GM12801 (cell line): ENCODE results near the gene NMD3.

Source experiments
- TF ChIP-seq, protein P1 (sequence below): IDR thresholded peaks from one replicate; pipeline ENCODE4 v1.5.1; 2011; ENCODE audit warnings: control low read depth; ENCODE audit not compliant: insufficient read length; ENCODE audit errors: extremely low read depth

NMD3 gene

DNA sequence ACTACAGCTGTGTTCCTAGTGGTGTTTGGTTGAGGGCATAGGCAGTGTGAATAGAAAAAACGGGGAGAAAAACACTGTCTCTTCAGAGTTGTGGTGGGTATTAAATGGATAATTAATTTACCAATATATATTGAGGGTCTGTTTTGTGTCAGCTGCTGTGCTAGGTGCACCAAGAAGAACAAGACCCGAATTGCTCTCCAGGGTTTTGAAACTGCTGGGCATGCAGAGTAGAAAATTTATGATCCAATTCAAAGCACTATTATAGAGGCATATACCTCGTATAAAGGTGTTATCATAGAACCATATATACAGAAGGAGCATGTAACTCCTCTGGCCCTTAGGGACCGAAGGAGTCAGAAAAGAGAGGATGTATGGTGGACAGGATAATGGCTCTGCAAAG is 1.6 kb upstream of the NMD3 start:
- TF ChIP-seq, protein P1, sequence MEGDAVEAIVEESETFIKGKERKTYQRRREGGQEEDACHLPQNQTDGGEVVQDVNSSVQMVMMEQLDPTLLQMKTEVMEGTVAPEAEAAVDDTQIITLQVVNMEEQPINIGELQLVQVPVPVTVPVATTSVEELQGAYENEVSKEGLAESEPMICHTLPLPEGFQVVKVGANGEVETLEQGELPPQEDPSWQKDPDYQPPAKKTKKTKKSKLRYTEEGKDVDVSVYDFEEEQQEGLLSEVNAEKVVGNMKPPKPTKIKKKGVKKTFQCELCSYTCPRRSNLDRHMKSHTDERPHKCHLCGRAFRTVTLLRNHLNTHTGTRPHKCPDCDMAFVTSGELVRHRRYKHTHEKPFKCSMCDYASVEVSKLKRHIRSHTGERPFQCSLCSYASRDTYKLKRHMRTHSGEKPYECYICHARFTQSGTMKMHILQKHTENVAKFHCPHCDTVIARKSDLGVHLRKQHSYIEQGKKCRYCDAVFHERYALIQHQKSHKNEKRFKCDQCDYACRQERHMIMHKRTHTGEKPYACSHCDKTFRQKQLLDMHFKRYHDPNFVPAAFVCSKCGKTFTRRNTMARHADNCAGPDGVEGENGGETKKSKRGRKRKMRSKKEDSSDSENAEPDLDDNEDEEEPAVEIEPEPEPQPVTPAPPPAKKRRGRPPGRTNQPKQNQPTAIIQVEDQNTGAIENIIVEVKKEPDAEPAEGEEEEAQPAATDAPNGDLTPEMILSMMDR, result no peak

DNA sequence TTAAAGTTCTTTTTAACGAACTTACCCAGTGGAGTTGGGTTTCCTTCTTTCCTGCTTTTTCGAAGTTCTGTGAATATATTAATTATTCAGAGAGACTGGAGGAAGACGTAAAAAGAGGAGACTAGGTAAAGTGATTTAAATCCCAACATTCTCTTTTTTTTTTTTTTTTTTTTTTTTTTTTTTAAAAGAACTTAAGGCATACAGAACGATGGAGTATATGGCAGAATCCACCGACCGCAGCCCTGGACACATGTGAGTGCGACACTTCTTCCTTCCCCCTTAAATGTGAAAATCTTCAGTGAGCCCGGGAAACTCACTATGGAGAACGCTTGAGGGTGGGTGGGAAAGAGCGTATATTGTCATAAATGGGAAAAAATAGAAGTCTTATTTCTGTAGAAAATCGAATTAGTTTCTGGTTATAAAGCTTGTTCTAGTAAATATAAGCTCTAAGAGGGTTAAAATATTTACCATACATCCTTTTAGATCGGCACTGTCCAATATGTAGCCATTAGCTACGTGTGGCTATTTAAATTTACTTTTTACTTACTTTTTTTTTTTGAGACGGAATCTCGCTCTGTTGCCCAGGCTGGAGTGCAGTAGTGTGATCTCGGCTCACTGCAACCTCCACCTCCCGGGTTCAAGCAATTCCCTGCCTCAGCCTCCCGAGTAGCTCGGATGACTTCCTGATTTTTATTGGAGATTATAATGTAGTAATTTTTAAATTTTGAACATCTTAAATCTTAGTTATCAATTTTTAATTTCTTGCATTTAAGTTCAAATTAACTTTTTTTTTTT is 892 bp downstream of the NMD3 start:
- TF ChIP-seq, protein P1, result no peak

- TF ChIP-seq, protein P1, result no peak
Measured at GRCh38 chr3:161222662-161223061, 1.6 kb downstream of the NMD3 start.

GRCh38 chr3:161224786-161225185 is 3.7 kb downstream of the NMD3 start:
- TF ChIP-seq, protein P1, result no peak

DNA sequence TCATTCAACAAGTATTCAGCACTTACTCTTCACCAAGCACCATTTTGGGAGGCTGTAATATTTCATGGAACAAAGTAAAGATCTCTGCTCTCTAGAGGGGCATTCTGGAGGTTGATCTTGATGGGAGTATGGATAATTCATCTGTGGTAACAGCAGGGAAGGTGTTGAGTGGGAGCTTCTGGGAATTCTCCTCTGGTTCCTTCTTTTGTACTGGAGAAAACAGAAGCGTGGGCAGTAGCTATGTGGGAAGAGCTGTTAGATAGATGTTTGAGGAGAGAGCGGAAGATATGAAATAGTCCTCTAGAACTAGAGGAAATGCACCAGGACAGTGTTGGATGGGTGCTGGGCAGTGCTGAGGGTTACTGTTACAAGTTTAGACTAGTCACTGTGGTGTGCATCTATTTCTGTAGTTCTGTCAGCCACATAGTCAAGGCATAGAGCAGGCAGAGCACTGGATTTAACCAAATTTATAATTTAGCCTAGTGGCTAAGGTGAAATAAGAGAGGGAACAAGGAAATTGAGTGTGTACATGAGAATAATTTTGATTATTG is 9.6 kb downstream of the NMD3 start:
- TF ChIP-seq, protein P1, result no peak

GRCh38 chr3:161231861-161232260 is 10.8 kb downstream of the NMD3 start:
- TF ChIP-seq, protein P1, result no peak

- TF ChIP-seq, protein P1, result no peak
Measured at GRCh38 chr3:161233557-161233956, 12.4 kb downstream of the NMD3 start.
